Cardiac septum (tissue), 1 donor: ENCODE measurements around the gene SLC4A4. TPM values are rescaled to one million over a fixed set of nuclear protein-coding genes. Genes with fewer than 3 reads are reported as not detected.

Source experiments
- DNase-seq: peaks from one replicate; pipeline ENCODE4 v3.0.0-alpha.2; 2020; ENCODE audit warnings: low spot score
- intact Hi-C: fragments of 100-400 bp; cut with DNase I; formaldehyde crosslinking; loops from one replicate; pipeline ENCODE4 v1.14.0; 2022
- total RNA-seq: library from RNA; stranded (reverse); fragmentation: NEBNext Ultra II Directional; extraction: Animal tissue kit (Norgen Biotek cat#: 25700); gene quantifications from one replicate; pipeline ENCODE4 v1.2.1, GENCODE V29; 2021
- donor health status: DM: no; HTN: no; CAD: no.

SLC4A4 gene
- total RNA-seq, 1 donor from 2014 or later: 22.0 TPM

DNA sequence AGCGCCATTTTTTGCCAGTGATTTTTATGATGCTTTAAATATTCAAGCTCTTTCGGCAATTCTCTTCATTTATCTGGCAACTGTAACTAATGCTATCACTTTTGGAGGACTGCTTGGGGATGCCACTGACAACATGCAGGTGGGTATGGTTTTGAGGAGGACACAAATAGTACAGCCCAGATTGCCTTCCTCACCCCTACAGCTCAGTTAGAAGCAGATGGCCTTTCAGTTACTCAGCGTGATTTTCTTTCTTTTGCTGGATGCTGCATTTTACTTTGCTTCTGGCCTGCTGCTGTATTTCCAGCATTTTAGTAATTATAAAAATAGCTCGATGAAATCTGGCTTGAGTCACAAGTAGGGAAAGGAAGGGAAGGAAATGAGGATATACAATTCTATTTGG, 114.7 kb downstream of the SLC4A4 start:
- intact Hi-C loops: loop anchor here (10.0 kb wide), 1 partner anchor 219 kb away; no protein-coding TSS in a partner anchor
- no peak for DNase-seq

DNA sequence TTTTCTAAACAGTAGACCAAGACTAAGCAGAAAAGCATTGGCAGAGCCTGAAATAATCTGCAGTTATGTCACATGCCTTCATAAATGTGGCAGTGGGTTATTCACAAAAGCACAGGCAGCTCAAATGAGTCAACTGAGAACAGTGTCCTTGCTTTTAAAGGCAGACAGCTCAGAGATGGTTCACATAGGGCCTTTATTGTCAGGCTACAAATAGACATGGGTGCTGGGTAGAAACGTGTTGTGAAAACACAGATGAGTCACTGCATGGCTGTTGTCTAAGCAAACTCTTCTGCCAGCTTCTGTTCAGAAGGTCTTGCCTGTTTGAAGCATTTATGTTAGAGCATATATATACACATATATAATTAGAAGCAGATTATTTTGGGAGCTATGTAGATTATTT, 118.0 kb downstream of the SLC4A4 start:
- no peak for DNase-seq
- intact Hi-C loops: loop anchor here (10.0 kb wide), 1 partner anchor 222 kb away; no protein-coding TSS in a partner anchor

DNA sequence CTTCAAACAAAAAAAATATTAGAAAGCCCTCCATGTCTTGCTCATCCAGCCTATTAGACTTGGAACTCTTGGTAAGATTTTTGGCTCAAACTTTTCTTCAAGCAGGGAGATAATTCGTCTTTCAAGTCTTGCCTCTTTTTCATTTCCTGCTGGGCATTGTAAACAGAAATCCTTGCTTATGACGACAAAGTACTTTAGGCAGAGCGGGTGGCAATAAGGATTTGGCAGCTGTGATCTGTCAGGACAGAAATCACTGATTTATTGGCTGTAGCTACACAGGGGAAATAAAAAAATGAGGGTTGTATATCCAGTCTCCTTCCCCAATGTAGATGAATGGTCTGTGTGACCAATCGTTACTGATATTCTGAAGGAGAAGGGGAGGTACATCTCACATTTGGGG, 121.6 kb downstream of the SLC4A4 start:
- intact Hi-C loops: no loop called here
- DNase-seq: no peak

DNA sequence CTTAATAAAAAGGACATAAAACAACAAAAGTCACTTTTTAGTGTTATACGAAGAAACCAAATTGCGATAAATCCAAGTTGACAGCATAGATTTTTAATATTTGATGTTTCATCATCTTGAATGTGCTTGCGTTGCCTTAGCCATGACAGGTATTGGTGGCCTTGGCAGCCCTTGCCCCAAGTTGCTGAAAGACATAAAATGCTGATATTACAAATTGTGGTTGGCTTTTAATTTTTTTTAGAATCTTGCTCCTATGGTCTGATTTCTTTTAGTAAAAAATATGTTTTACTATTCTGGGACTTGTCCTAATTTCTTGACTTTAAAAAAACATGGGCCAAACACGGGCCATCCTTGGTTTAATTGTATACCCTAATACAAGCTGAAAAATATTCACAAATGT, 122.6 kb downstream of the SLC4A4 start:
- no peak for DNase-seq
- intact Hi-C loops: no loop called here

DNA sequence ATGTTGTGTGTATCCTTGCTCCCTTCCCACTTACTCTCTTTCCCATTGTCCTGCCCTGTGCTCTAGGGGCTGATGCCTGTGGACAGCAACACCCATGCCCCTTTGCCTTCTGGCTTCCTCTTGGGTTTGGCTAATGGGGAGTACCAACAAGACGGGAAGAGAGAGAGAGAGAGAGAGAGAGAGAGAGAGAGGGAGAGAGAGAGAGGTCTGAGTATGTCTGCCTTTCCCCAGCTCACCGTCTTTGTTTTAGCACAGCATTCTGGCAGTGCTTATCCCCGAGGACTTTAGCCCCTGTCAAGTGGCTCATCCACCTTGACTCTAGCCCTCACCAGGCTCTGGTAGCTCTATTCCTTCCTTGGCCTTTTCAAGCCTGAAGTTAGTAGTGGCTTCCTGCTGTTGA, 128.0 kb downstream of the SLC4A4 start:
- DNase-seq: no peak
- intact Hi-C loops: no loop called here

DNA sequence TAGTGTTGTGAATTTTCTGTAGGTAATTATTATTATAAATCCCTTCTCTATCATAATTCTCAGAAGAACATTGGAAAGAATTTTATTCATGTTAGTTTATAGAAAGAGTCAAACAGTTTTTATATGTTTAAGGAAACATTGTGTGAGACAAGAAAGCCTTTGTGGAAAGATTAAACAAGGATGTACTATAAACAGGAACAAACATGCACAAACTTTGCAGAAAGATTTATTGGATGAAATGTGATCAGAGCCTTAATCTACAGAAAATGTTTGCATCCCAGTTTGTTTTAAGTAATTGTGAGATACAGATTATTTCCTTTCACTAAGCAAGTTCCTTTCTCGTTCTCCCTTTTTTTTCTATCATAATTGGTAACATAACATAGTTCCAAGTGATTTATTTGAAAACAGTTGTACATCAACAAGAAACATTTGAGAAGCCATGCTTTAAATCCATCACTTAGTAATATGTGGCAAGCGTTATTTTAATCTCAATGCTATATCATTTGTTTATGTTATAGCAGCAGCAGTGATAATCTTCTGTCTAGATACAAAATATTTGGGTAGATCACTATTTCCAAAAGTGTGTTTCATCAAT, 129.4 kb downstream of the SLC4A4 start:
- DNase-seq: no peak
- intact Hi-C loops: no loop called here

DNA sequence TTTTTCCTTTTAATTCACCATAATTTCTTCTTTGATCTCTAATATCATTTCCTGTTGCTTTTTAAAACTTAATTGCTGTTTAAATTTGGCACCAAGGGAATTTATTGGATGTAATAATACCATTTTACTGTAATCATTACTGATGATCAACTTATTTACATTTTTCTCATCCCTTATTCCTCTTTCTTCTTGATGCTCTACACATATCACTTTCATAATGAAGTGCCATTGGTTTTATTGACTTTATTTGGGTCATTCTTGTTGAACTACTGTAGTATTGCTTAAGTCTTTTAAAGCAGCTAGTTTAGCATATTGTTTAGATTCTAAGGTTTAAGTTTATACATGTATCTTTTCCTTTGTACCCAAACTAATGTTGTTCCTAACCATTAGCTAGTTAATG, 130.7 kb downstream of the SLC4A4 start:
- no peak for DNase-seq
- intact Hi-C loops: no loop called here

DNA sequence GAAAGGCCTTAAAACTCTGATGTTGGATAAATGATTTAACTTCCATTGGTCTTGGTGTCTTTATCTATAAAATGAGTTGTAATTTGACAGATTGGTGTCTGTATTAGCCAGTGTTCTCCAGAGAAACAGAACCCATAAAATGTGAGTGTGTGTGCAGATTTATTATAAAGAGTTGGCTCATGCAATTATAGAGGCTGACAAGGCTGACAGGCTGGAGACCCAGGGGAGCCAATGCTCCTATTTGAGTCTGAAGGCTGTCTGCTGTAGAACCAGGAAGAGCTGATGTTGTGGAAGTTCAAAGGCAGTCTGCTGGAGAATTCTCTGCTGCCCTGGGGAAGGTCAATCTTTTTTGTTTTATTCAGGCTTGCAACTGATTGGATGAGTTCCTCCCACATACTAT, 131.7 kb downstream of the SLC4A4 start:
- intact Hi-C loops: no loop called here
- no peak for DNase-seq

DNA sequence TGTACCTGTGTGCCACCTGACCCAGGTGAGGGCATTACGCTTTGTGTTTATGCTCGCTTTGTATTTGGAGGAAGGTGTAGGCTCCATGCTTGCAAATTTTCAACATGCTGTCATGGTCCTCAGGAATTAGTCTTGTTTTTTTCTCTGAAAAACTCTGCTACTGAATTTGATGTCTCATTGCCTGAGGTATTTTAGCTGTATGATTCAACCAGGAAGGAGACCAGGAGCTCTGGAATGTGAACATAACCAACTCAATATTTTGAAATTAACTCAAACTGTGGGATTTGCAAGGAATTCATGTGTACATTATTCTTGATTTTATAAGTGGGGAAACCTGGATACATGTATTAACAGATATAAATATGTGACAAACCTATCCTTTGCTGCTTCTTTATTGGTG, 134.1 kb downstream of the SLC4A4 start:
- intact Hi-C loops: no loop called here
- DNase-seq: no peak

DNA sequence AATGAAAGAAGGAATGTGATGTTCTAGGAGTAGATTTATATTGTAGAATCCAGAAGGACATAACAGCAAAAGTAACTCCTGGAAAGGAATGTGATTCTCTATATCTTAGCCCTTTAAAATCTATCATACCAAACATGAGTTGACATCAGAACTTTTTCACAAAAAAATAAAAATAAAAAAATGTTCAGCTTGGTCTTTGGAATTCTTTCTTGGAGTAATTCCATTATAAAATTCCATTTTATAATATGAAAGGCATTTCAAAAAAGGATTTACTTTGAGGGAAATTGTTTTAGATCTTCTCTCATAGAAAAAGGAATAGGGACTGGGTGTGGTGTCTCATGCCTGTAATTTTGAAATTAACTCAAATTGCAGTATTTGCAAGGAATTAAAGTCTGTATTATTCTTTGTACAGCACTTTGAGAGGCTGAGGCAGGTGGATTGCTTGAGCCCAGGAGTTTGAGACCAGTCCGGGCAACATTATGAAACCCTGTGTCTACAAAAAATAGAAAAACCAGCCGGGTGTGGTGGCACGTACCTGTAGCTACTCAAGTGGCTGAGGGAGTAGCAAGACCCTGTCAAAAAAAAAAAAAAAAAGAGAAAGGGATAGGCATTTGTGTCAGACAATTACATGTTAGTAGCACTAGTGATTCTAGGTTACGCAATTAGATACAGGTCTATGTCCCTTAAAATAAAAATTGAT, 134.9 kb downstream of the SLC4A4 start:
- no peak for DNase-seq
- intact Hi-C loops: no loop called here

DNA sequence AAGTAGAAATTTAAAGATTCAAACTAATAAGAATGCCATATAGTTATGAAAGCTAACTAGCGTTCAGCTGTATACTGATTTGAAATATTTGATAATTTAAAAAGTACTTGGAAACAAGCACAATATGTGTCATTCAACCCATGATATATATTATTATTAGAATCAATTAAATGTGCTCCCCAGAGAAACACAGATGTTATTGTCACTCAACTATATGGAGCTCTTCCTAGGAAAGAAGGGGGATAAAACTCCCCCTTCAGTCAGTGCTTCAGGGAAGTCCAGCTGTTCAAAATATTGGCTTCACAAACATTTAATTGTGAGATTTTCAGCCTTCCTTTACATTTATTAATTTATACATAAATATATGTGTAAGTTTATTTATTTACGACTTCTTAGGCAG, 135.9 kb downstream of the SLC4A4 start:
- intact Hi-C loops: no loop called here
- no peak for DNase-seq

DNA sequence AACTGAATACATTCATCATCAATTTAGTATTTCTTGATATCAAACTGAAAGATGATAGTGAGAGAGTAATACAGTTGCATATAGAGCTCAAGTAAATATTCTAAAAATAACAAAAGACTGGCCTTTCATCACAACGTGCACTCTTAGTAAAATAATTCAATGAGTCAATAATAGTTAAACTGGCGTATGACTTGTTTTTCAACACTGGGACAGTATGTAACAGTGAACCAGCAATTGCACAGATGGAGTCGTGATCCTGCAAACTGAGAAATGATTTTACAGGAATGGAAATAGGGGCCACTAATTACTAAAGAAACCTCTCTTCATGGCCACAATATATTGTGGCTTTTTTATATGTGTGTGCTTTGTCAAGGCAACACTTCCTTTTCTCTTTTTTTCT, 137.4 kb downstream of the SLC4A4 start:
- DNase-seq: no peak
- intact Hi-C loops: no loop called here

DNA sequence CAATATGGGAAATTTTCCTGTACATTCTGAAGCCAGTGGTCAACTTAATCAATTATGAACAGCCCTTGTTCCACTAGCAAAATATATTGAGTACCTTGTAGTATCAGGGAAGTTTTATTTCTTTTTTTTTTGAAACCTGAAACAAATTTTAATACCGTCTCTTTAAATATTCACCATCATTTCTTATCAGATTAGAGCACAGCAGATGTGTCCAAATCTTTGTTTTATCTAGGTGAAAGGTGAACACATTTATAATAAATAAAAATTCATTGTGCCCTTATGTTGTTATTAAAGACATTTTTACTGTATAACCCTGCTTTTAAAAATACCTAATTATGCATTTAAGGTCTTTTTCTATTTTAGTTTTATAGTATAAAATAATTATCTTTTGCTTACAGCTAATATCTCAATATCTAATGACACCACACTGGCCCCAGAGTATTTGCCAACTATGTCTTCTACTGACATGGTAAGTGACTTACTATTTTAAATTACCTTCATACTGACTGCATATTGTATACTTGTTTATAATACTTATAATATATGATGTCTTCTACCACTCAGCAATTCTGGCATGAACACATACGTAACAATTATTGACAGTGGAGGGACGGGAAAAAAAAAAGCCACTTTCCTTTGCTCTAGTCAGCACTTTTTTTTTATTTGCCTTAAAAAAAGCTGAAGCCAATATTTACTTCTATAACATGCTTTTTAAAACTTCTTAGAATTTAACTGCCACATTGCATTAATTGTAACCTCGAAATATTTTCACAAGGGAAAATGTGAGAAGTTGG, 147.9 kb downstream of the SLC4A4 start:
- DNase-seq: no peak
- intact Hi-C loops: no loop called here

DNA sequence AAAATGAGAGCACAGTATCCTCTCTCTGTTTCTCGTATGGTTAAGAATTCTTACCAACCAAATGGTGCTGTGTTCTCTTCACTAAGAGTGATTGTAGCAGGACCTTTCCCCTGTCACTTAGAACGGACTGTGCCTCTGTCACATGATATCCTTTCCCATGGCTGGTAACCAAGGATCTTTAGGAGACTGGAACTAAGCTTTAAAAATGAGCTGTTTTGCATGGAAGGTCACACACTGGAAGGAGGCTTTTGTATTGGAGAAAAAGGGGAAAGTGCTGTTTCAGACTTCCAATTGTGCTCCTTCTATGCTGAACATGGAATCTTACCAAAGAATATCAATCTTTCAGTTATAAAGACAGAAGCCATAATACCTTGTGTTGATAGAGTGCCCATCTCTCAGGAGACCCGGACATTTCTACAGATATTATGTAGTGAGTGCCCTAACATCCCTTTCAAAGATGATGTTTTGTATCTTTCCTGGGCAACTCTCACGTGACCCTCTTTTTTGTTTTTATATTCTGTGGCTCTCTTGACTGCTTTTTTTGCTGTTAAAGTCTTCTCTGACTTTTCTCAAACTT, 148.6 kb downstream of the SLC4A4 start:
- DNase-seq: no peak
- intact Hi-C loops: no loop called here

DNA sequence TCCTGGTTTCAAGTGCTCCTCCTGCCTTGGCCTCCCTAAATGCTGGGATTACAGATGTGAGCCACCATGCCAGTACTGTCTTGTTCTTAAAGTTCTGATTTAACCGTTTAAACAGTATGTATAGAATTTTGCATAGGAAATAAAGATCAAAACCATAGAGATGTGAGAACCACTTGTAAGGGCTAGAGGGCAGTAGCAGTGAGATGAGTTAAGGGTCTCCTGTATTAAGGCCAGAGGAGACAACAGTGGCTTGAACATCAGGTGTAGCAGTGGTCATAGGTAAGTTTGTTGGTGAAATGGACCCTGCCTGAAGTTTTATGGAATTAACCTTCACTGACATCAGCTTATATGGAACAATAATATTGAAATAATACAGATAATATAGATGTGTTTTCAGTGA, 155.7 kb downstream of the SLC4A4 start:
- no peak for DNase-seq
- intact Hi-C loops: no loop called here

DNA sequence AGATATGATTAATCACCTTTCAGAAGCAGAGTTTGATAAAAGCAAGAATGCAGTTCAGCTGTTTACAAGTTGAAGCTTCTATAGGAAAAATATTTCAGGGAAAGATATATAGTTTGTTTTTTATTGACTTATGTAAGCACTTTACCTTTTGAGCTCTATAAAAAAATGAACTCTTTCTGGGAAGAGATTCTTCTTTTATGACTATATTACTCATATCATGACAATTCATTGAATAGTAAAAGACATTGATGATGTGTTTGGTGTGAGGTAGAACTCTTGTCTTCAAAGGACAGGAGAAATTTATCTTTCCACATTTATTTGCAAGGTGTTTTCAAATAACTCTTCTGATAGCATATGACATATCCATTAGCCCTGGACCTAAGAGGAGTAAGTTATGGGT, 156.6 kb downstream of the SLC4A4 start:
- intact Hi-C loops: no loop called here

DNA sequence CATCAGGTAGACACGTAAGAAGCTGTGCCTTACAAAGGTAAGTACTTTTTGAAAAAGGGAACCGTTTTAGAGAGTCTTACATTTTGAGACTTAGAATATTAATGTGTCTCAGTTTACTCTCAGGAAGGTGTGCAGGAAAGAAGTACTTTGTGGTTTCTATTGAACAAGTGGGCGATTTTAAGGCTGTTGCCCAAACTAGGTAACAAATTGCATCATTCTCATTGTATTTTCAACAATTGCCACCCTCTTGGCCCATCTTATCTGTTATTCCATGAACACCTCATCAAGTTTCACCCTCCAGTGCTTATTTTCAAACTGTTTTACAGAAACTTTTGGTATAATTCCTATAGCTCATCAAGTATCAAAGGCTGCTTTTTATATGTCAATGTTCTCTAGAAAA, 158.3 kb downstream of the SLC4A4 start:
- intact Hi-C loops: no loop called here
- no peak for DNase-seq

More for the DNA sequence above, 156.6 kb downstream of the SLC4A4 start:
- no peak for DNase-seq

DNA sequence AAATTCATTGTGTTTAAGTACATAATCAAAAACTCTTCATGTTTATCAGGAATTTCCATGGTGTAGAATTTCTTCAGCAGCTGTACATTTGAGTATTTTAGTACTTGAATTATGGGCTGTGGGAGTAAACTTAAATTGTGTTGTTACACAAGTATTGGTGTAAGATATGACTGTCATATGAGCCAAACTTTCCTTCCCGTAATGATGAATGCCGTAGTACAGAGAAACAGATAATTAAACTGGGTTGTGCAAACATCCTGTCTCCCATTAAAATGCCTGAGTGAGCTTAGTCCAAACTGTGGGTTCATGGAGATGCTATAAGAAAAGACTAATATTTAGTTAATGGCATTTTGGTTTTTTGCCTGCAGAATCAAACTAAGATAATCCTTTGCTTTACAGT, 159.2 kb downstream of the SLC4A4 start:
- intact Hi-C loops: no loop called here
- DNase-seq: no peak

DNA sequence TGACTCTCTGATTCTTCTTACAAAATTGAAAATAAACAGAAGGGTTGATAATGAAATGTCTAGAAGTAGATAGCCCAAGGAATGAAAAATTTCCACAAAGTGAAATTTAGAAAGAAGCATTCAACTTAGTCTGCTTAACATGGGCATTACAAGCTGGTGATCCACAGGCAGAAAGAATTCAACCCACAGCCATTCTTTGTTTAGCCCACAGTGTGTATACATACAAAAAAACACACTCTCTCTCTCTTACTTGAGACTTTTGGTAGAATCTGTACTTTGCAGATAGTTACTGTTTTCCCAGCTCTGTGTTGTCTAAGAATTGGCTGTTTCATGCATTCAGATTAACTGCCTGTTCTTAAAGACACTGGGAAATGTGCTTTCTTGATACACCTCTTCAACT, 159.8 kb downstream of the SLC4A4 start:
- intact Hi-C loops: no loop called here
- DNase-seq: no peak

DNA sequence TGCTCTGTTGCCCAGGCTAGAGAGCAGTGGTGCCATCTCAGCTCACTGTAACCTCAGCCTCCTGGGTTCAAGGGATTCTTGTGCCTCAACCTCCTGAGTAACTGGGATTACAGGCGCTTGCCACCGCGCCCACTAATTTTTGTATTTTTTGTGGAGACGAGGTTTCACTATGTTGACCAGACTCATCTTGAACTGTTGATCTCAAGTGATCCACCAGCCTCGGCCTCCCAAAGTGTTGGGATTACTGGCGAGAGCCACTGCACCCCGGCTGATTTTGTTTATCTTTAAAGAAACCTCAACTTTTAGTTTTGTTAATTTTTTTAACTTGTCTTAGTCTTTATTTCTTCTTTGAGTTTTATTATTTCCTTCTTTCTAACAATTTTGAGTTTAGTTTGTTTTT, 163.2 kb downstream of the SLC4A4 start:
- DNase-seq: no peak
- intact Hi-C loops: no loop called here
